NCI-H510A treated with DMSO at 0.1 percent for 48 hours (cell line): ENCODE data around the gene TTC7B.
A peak's percentile ranks its signal among the peaks of the same experiment; 100 is the strongest.

Experiments used
- DNase-seq: peaks from one replicate; lab custom pipeline; 2025; lab: John Stamatoyannopoulos, UW

The TTC7B gene

GRCh38 chr14:90740946-90741681, 75.1 kb downstream of the TTC7B start:
- no peak for DNase-seq

DNA sequence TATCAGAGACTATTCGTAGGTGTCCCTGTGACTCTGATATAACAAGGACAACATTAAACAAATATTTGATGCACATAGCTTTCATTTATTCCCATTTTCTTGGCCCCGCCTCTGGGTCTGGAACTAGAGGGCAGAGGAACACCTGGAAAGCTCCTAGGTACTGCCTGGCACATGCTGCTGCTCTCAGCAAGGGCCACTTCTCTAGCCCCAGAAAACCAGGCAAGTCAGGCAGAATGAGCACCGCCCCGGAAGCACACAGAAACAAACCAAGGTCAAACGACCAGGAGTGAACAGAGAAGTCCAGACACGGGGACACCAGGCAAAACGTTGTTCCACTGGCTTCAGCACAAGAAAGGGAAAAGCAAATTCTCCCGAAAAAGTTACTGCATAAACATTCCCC, 76.1 kb downstream of the TTC7B start:
- DNase-seq, result no peak

GRCh38 chr14:90739318-90740068, 76.7 kb downstream of the TTC7B start:
- DNase-seq, result peak; percentile 13

GRCh38 chr14:90733139-90733808, 83.0 kb downstream of the TTC7B start:
- no peak for DNase-seq

DNA sequence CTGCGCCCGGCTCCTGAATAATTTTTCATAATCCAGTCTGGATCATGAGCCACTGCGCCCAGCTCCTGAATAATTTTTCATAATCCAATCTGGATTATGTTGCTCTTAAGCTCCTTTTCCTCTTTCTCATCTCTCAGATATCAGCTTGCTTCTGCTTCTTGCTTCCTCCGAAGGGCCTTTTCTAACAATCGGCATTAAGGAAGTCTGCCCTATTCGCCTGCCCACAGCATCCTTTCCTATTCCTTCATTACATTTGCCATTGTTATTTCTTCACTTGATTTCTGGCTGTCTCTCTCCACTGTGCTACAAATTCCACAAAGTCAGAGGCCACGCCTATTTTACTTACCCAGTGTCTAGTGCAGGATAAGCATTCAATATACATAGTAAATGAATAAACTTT, 83.5 kb downstream of the TTC7B start:
- no peak for DNase-seq

DNA sequence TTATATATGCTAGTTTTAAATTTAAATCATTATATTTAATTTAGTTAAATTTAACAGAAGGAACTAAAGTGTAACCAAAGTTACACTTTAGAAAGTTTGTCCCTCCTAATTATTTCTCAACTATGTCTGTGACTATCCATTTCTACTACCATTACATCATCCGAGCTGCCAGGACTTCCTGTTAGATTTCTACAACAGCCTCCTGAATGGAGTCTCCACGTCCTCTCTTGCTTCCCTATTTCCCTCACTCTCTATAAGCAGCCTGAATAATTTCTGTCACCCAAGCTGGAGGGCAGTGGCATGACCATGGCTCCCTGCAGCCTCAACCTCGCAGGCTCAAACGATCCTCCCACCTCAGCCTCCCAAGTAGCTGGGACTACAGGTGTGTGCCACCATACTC, 84.1 kb downstream of the TTC7B start:
- no peak for DNase-seq

DNA sequence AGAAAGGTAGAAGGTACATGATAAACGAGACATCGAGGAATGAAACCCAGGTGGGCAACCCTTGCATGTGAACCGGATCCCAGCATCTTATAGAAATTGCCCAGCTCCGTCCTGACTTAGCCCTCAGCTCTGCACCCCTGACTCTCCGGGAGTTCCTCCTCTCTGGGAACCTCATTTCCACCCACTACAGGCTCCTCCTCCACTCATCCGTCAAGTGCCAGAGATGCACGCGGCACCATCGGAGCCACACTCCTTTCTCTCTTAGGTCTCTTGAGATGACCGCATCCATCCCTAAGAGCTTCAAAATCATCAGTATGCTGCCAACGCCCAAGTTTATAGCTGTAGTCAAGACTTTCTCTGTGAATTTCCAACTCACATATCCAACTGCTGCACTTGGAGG, 84.7 kb downstream of the TTC7B start:
- DNase-seq, result no peak

DNA sequence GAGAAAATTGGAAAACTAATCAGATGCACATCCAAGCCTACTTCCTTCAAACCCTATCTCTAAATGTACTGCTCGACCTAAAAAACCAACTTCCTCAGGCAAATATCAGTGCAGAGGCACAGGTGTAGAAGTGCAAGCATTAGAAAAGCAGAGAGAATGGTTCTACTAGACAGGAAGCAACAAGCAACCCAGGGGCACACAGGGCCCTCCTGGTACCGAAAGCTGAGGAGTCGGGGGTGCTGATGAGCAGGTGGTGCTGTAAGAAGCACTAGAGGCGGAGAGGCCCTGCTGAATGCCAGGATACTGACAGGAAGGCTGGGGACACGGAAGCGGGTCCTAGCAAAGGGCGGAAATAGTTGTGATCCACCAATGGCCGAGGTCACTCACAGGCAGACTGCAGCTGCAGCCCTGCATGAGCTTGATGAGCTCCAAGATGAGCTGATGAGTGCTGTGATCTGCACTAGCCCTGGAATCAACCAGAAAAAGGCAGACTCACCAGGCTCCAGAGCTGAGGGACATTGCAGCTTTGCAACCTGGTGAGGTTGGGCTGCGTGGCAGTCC, 85.9 kb downstream of the TTC7B start:
- DNase-seq, result no peak

GRCh38 chr14:90728951-90729350, 87.3 kb downstream of the TTC7B start:
- no peak for DNase-seq

GRCh38 chr14:90727082-90727481, 89.1 kb downstream of the TTC7B start:
- no peak for DNase-seq

DNA sequence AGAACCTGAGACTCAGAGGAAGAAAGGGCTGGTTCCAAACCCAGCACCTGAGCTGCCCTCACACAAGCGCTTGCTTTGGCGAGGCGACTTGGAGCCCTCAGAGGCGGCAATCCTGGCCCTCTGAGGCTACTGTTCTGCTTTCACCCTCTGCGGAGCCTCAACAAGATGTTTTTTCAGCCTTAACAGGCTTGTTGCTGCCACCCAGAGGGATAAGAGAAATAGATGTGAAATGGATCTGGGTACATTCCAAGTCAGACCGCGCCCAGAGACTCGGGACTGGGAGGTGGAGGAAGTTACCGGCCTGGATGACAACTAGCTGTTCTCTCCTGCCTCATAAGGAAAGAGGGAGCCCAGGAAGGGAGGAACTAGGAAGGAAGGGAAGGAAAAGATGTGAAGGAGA, 89.6 kb downstream of the TTC7B start:
- peak; percentile 24 for DNase-seq

- no peak for DNase-seq
These were observed 91.4 kb downstream of the TTC7B start for GRCh38 chr14:90724866-90725265.

DNA sequence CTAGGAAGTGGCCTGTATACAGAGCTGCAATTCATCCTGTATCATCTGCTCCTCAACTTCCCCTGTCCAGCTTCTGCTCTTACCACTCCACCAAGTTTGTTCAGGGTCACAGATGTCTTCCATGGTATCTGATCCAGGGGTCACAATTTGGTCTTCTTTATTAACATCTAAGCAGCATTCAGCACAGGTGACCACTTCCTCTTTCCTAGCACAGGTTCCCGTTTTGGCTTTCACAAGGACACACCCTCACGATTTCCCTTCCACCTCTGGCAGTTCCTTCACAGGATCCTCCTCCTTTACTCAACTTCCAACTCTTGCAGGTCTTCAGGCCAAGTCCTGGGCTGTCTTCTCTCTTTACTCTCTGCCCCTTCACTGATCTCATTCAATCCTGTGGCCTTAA, 93.6 kb downstream of the TTC7B start:
- no peak for DNase-seq

GRCh38 chr14:90721619-90722305, 94.5 kb downstream of the TTC7B start:
- no peak for DNase-seq

- DNase-seq, result no peak
These were observed 95.4 kb downstream of the TTC7B start for GRCh38 chr14:90720832-90721231.

DNA sequence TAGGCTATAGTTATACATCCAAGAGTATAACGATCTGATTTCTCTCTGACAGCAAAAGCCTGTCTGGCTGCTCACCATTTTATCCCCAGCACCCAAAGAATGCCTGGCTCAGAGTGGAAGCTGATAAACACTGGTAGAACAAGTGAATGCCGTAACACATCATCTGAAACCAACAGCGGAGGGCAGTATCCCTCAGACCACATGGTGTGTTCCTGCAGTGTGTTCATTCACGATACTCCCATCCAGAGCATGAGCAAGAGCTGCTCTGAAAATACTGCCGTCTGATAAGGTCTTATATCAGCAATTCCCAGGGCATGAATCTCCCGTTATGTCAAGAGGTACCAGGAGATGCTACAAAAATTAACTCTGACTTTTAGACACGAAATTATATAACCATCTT, 95.9 kb downstream of the TTC7B start:
- no peak for DNase-seq

DNA sequence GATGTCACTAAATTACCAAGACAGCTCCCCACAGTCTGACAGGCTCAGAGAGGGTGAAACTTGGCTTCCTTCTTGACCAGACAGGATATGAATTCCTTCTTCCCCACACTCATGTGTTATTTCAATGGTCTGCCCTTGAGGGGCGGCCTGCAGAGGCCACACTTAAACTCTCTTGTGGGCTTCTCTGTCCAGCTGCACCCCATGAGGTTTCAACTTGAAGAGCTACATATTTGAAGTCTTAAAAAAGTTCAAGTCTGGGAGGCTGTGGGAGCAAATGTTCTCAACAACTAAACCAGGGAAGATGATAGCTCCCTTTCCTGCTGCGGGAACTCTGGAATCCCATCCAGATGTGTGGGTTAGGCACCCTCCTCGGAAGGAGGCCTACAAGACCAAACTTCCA, 98.3 kb downstream of the TTC7B start:
- DNase-seq, result no peak

GRCh38 chr14:90715993-90716392, 100.2 kb downstream of the TTC7B start:
- DNase-seq, result peak; percentile 26

- DNase-seq, result no peak
These were observed 100.7 kb downstream of the TTC7B start for GRCh38 chr14:90715495-90715894.

GRCh38 chr14:90714811-90715210, 101.4 kb downstream of the TTC7B start:
- no peak for DNase-seq

DNA sequence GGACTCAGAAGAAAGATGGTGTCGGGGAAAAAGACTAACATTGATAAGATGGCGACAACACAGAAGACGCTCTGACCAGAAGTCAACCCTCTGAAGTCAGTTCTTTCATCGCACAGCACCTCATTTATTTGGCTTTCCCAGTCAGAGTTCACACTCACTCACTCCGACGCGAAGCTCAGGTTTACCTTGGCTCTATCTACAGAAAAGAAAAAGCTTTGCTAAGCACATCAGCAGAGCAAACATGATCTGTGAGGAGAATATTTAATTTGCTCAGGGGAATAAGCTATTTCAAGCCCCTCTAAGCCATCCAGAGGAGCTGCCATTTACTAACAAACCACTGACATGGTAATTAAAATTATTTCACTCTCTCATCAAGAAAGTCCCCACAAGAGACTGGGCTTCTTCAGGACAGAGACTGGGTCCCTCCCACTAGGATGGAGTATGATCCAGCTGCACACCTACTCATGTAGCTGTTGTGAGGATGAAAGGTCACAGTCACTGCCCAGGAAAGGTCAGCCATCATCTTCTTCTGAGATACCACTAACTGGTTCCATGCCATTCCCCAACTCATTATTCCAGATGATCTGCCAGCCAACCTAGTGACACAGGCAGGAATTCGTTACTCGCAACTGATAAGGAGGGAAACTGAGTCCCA, 111.4 kb downstream of the TTC7B start:
- no peak for DNase-seq
